Right lung (tissue), 5 donors: ENCODE results near the gene ZNF768. TPM values are rescaled to one million over a fixed set of nuclear protein-coding genes. Genes with fewer than 3 reads are reported as not detected.
A peak's percentile ranks its signal among the peaks of the same experiment; 100 is the strongest.
"Not testable (repeated sequence)": the region's sequence is repeated elsewhere in the genome, so short reads cannot be mapped to it uniquely, and the experiment has no call there.

Source experiments
- DNase-seq, 2 donors: peaks; one replicate each; pipeline ENCODE4 v3.0.0-alpha.2; 2013
- polyA plus RNA-seq, 5 donors: library from polyadenylated mRNA; unstranded; fragments of 120-200 nt; gene quantifications; one replicate each; pipeline versions ENCODE4 v1.2.1 to v1.2.3, GENCODE V29; 2013; ENCODE audit warnings: inconsistent platforms in 1 of 5, low replicate concordance in 1 of 5; ENCODE audit not compliant: insufficient read length in 5 of 5, insufficient read depth in 1 of 5

Gene ZNF768
- polyA plus RNA-seq, 5 donors = 28.3 to 49.8 (median 35.7) TPM

- DNase-seq = peak; percentile 95
These were observed 31.8 kb upstream of the ZNF768 start, which contains the start of gene ZNF764 for GRCh38 chr16:30557957-30558788. TSS of gene ZNF764 (minus strand) at chr16:30558374. CDS start at chr16:30558182, 192 bp downstream.

GRCh38 chr16:30557707-30557956 lies 31.3 kb upstream of the ZNF768 start:
- DNase-seq = no peak

GRCh38 chr16:30556125-30556473 lies 29.7 kb upstream of the ZNF768 start:
- DNase-seq = no peak

- no peak for DNase-seq
These were observed 29.2 kb upstream of the ZNF768 start for GRCh38 chr16:30555315-30556124.

GRCh38 chr16:30554557-30555314 lies 28.4 kb upstream of the ZNF768 start:
- DNase-seq = no peak

- no peak for DNase-seq
These were observed 27.1 kb upstream of the ZNF768 start for GRCh38 chr16:30553393-30553899.

- no peak for DNase-seq
These were observed 26.6 kb upstream of the ZNF768 start for GRCh38 chr16:30552956-30553355.

- no peak for DNase-seq
These were observed 25.4 kb upstream of the ZNF768 start for GRCh38 chr16:30551781-30552180.

GRCh38 chr16:30548416-30549253 lies 22.3 kb upstream of the ZNF768 start:
- no peak for DNase-seq

GRCh38 chr16:30546115-30546514 lies 19.7 kb upstream of the ZNF768 start:
- DNase-seq = no peak

- no peak for DNase-seq
These were observed 16.7 kb upstream of the ZNF768 start for GRCh38 chr16:30543067-30543466.

GRCh38 chr16:30541502-30542329 lies 15.3 kb upstream of the ZNF768 start:
- DNase-seq = no peak

GRCh38 chr16:30540916-30541464 lies 14.6 kb upstream of the ZNF768 start:
- DNase-seq = not testable (repeated sequence)

GRCh38 chr16:30539986-30540526 lies 13.7 kb upstream of the ZNF768 start:
- not testable (repeated sequence) for DNase-seq

- no peak for DNase-seq
These were observed 12.9 kb upstream of the ZNF768 start for GRCh38 chr16:30539000-30539964.

GRCh38 chr16:30536391-30537024 lies 10.1 kb upstream of the ZNF768 start:
- not testable (repeated sequence) for DNase-seq

GRCh38 chr16:30535777-30536190 lies 9.4 kb upstream of the ZNF768 start:
- DNase-seq = peak in 1 of 2 donors; percentile 69
